Measurements from ENCODE around the gene LRP3.
"Not testable (repeated sequence)": the region's sequence is repeated elsewhere in the genome, so short reads cannot be mapped to it uniquely, and the experiment has no call there.

Gene LRP3

DNA sequence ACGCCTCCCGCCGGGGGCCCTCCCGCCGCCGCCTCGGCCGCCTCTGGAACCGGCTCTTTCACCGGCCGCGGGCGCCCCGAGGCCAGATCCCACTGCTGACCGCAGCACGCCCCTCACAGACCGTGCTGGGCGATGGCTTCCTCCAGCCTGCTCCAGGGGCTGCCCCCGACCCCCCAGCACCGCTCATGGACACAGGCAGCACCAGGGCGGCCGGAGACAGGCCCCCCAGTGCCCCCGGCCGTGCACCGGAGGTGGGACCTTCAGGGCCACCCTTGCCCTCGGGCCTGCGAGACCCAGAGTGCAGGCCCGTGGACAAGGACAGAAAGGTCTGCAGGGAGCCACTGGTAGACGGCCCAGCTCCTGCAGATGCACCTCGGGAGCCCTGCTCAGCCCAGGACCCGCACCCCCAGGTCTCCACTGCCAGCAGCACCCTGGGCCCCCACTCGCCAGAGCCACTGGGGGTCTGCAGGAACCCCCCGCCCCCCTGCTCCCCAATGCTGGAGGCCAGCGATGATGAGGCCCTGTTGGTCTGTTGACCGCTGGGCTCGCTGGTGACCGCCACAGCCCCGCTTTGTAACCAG, 13.0 kb downstream of the LRP3 start:
- H3K27me3 ChIP-seq (ENCODE audit: control insufficient read depth, insufficient read depth, low read length), result no peaks in the 10 kb centered on the region
- H3K4me3 ChIP-seq (ENCODE audit: low read length), result no peak overlapping the region
- no peaks in the 10 kb centered on the region for H3K4me1 ChIP-seq (ENCODE audit: control insufficient read depth, insufficient read depth, low read length)
- peaks cover 6% of the 10 kb centered on the region for H3K36me3 ChIP-seq (ENCODE audit: control insufficient read depth, insufficient read depth, low read length)
- H3K27ac ChIP-seq (ENCODE audit: low read depth, low read length), result no peak overlapping the region
- no peak overlapping the region for H3K9ac ChIP-seq (ENCODE audit: low read length)

DNA sequence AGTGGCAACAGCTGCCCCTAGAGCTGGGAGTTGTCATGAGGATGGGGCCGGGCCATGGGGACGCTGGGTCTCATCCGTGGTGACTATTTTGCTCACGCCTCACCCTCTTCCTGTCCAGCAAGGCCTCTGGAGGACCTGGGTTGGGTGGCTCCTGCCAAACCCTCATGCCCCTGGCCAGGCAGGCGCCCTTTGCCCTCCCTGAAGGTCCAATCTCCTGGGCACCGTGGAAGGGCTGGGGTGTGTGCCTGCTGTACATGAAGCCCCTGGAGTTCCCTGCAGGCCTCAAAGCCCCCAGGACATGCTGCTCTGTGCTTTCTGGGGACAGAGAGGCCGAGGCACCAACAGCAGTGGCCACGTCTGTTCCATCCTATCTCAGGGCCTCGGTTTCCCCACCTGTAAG, 13.8 kb downstream of the LRP3 start:
- no peak overlapping the region for H3K9ac ChIP-seq (ENCODE audit: low read length)

GRCh38 chr19:33208371-33208895, 14.3 kb downstream of the LRP3 start:
- H3K36me3 ChIP-seq (ENCODE audit: control insufficient read depth, insufficient read depth, low read length), result peaks cover 6% of the 10 kb centered on the region
- no peak overlapping the region for H3K4me3 ChIP-seq (ENCODE audit: low read length)
- H3K4me1 ChIP-seq (ENCODE audit: control insufficient read depth, insufficient read depth, low read length), result no peaks in the 10 kb centered on the region
- H3K27me3 ChIP-seq (ENCODE audit: control insufficient read depth, insufficient read depth, low read length), result no peaks in the 10 kb centered on the region
- H3K9ac ChIP-seq (ENCODE audit: low read length), result no peak overlapping the region
- no peak overlapping the region for H3K27ac ChIP-seq (ENCODE audit: low read depth, low read length)

More for the DNA sequence above, 13.8 kb downstream of the LRP3 start:
- no peak overlapping the region for H3K4me3 ChIP-seq (ENCODE audit: low read length)
- no peaks in the 10 kb centered on the region for H3K27me3 ChIP-seq (ENCODE audit: control insufficient read depth, insufficient read depth, low read length)
- peaks cover 6% of the 10 kb centered on the region for H3K36me3 ChIP-seq (ENCODE audit: control insufficient read depth, insufficient read depth, low read length)
- H3K27ac ChIP-seq (ENCODE audit: low read depth, low read length), result no peak overlapping the region
- H3K4me1 ChIP-seq (ENCODE audit: control insufficient read depth, insufficient read depth, low read length), result no peaks in the 10 kb centered on the region

GRCh38 chr19:33208904-33209849, 15.0 kb downstream of the LRP3 start:
- Histone ChIP-seq H3K9ac (ENCODE audit: low read length) (no peak overlapping the region), H3K4me1 (ENCODE audit: control insufficient read depth, insufficient read depth, low read length) (no peaks in the 10 kb centered on the region), H3K4me3 (ENCODE audit: low read length) (no peak overlapping the region)

DNA sequence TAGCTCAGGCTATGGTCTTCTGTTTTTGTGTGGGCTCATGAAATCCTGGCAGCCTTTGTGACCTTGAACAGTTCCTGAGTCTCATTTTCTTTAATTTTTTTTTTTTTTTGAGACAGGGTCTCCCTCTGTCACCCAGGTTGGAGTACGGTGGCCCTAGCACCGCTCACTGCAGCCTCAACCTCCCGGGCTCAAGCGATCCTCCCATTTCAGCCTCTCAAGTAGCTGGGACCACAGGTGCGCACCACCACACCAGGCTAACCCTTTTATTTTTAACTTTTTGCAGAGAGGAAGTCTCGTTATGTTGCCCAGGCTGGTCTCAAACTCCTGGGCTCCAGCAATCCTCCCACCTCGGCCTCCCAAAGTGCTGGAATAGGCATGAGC, 15.7 kb downstream of the LRP3 start:
- not testable (repeated sequence) for H3K4me1 ChIP-seq (ENCODE audit: control insufficient read depth, insufficient read depth, low read length); H3K27ac ChIP-seq (ENCODE audit: low read depth, low read length); H3K9ac ChIP-seq (ENCODE audit: low read length); H3K27me3 ChIP-seq (ENCODE audit: control insufficient read depth, insufficient read depth, low read length); H3K4me3 ChIP-seq (ENCODE audit: low read length); H3K36me3 ChIP-seq (ENCODE audit: control insufficient read depth, insufficient read depth, low read length)

More at GRCh38 chr19:33208904-33209849, 15.0 kb downstream of the LRP3 start:
- no peak overlapping the region for H3K27ac ChIP-seq (ENCODE audit: low read depth, low read length)
- no peaks in the 10 kb centered on the region for H3K36me3 ChIP-seq (ENCODE audit: control insufficient read depth, insufficient read depth, low read length)
- no peaks in the 10 kb centered on the region for H3K27me3 ChIP-seq (ENCODE audit: control insufficient read depth, insufficient read depth, low read length)

- no peak overlapping the region for H3K27ac ChIP-seq (ENCODE audit: low read depth, low read length)
Observed at GRCh38 chr19:33210266-33210940, 16.3 kb downstream of the LRP3 start.

DNA sequence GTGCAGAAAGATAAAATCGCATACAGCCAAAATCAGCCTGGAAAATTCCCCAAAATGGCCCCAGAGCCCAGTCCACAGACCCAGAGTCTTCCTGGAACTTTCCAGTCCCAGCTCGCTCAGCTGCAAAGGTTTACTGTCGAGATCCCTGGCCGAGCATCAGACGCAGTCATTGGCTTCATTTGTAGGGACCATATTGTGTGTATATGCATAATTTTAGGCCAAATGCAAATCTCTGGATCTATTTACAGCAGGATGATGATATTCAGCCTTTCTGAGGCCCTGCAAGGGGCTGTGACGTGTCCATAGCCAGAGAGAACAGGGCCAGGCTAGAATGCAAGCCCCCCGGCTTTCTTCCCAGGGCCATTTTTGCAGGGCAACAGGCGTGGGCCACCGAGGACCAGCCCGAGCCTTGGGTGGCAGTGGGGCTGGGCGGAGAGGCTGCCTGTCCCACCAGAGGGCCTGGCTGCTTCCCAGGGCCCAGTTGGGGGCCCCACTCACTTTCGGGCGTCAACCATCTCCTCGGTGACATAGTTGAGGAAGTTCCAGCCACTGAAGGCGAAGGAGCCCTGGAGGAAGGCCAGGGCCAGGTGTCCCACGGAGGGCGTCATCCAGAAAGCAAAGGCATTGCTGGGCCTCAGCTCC, 17.8 kb downstream of the LRP3 start:
- Histone ChIP-seq H3K4me1 (ENCODE audit: control insufficient read depth, insufficient read depth, low read length) (no peaks in the 10 kb centered on the region), H3K9ac (ENCODE audit: low read length) (no peak overlapping the region), H3K36me3 (ENCODE audit: control insufficient read depth, insufficient read depth, low read length) (no peaks in the 10 kb centered on the region), H3K27ac (ENCODE audit: low read depth, low read length) (no peak overlapping the region), H3K4me3 (ENCODE audit: low read length) (no peak overlapping the region), H3K27me3 (ENCODE audit: control insufficient read depth, insufficient read depth, low read length) (no peaks in the 10 kb centered on the region)

More at GRCh38 chr19:33210266-33210940, 16.3 kb downstream of the LRP3 start:
- Histone ChIP-seq H3K4me1 (ENCODE audit: control insufficient read depth, insufficient read depth, low read length) (no peaks in the 10 kb centered on the region), H3K27me3 (ENCODE audit: control insufficient read depth, insufficient read depth, low read length) (no peaks in the 10 kb centered on the region), H3K9ac (ENCODE audit: low read length) (no peak overlapping the region), H3K36me3 (ENCODE audit: control insufficient read depth, insufficient read depth, low read length) (no peaks in the 10 kb centered on the region), H3K4me3 (ENCODE audit: low read length) (no peak overlapping the region)

DNA sequence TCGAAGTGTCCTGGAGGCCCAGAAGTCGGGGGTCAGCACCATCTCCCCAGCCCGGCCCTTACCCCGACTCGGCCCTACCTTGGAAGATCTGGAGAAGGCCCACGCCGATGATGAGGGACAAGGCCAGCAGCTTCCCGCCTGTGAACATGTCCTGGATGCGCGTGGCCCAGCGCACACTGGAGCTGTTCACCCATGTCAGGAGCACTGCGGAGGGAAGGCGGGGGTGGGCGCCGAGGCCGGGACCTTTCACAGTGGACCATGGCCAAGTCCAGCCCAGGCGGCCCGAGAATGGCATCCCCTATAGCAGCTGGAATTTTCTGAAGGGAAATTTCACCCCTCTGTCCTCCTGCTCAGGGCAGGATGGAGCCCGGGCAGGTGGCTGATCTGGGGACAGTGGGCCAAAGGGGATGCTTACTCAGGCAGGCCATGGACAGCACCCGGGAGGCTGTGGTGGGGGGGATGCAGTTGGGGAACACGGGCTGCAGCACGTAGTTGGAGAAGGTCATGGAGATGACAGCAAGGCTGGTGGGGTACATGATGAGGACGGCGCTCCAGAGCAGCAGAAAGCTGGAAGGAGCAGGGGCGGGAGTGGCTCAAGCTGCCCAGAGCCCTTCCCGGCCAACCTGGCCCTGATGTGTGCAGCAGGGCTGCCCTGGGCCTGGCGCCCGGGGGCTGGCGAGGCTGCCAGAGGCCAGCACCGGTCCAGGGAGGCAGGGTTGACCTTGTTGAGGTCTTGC, 18.5 kb downstream of the LRP3 start:
- H3K36me3 ChIP-seq (ENCODE audit: control insufficient read depth, insufficient read depth, low read length), result no peaks in the 10 kb centered on the region
- H3K4me3 ChIP-seq (ENCODE audit: low read length), result no peak overlapping the region
- H3K27ac ChIP-seq (ENCODE audit: low read depth, low read length), result no peak overlapping the region
- H3K9ac ChIP-seq (ENCODE audit: low read length), result no peak overlapping the region
- H3K27me3 ChIP-seq (ENCODE audit: control insufficient read depth, insufficient read depth, low read length), result no peaks in the 10 kb centered on the region
- H3K4me1 ChIP-seq (ENCODE audit: control insufficient read depth, insufficient read depth, low read length), result no peaks in the 10 kb centered on the region

DNA sequence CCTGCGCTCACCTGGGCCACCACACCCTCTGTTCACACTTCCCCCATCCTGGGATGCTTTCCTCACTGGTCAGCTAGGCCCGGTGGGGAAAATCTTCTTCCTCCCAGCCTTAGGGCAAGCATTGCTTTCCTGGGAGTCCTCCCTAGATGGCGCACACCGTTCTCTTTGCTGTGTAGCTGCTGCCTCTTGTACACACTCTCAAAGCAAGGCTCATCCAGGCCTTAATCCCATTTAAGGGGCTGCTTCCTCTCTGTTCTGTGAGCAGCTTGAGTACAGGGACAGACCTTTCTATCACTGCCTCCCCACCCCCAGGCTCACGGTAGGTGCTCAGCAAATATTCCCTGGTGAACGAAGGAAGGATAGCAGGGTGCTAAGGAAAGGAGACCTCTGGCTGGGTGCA, 20.5 kb downstream of the LRP3 start:
- H3K36me3 ChIP-seq (ENCODE audit: control insufficient read depth, insufficient read depth, low read length), result no peaks in the 10 kb centered on the region
- H3K9ac ChIP-seq (ENCODE audit: low read length), result no peak overlapping the region
- H3K4me1 ChIP-seq (ENCODE audit: control insufficient read depth, insufficient read depth, low read length), result no peaks in the 10 kb centered on the region
- H3K4me3 ChIP-seq (ENCODE audit: low read length), result no peak overlapping the region
- peaks cover 2% of the 10 kb centered on the region for H3K27me3 ChIP-seq (ENCODE audit: control insufficient read depth, insufficient read depth, low read length)
- no peak overlapping the region for H3K27ac ChIP-seq (ENCODE audit: low read depth, low read length)

DNA sequence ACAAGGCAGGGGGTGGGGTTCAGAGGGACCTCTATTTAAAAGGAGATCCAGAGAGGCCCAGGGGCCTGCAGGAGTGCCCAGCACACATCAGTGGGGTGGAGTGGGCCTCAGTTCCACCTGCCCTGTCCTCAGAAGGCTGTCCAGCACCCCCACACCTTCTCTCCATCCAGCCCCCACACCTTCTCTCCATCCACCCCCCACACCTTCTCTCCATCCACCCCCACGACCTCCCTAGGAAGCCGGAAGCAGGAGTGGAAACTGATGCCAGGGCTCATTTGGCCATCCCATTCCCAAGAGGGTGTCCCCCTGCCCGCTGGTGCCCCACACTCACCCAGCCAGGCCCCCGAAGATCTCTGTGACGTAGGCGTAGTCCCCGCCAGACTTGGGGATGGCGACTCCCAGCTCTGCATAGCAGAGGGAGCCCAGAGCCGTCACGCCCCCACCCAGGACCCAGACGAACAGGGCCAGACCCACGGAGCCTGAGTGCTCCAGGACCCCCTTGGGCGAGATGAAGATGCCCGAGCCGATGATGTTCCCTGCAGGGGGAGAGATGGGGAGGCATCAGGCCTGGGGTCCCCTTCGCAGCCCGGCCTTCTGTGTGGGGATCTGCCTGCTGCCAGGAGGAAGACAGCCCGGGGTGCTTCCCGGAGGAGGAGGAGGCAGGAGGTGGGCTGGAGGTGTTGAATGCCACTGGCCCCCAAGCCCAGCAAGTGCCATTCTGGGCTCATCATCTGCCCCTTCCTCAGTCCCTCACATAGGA, 21.5 kb downstream of the LRP3 start:
- Histone ChIP-seq H3K27ac (ENCODE audit: low read depth, low read length) (no peak overlapping the region), H3K27me3 (ENCODE audit: control insufficient read depth, insufficient read depth, low read length) (peaks cover 8% of the 10 kb centered on the region), H3K4me3 (ENCODE audit: low read length) (no peak overlapping the region), H3K4me1 (ENCODE audit: control insufficient read depth, insufficient read depth, low read length) (no peaks in the 10 kb centered on the region), H3K36me3 (ENCODE audit: control insufficient read depth, insufficient read depth, low read length) (no peaks in the 10 kb centered on the region), H3K9ac (ENCODE audit: low read length) (no peak overlapping the region)

DNA sequence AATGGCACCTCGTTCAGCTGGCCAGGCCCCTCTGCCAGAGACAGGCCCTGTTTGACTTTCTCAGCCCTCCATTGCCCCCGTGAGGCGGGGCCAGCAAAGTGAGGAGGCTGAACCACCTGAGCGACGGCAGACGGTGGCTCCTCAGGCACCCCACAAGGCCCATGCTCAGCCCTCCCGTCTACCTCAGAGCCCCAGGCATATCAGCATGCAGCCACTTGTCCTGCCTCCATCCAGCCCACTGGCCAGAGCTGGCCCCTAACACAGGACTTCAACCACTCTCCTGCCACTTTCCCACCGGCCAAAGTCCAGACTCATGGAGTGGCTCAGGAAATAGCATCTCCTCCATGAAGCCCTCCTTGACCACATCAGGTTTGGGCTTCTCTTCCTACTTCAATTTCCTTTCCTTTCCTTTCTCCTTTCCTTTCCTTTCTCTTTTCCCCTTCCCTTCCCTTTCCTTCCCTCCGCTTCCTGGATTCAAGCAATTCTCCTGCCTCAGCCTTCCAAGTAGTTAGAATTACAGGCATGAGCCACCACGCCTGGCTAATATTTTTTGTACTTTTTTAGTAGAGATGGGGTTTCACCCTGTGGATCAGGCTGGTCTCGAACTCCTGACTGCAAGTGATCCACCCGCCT, 22.2 kb downstream of the LRP3 start:
- H3K4me1 ChIP-seq (ENCODE audit: control insufficient read depth, insufficient read depth, low read length), result no peaks in the 10 kb centered on the region

More for the DNA sequence above, 22.2 kb downstream of the LRP3 start:
- no peaks in the 10 kb centered on the region for H3K36me3 ChIP-seq (ENCODE audit: control insufficient read depth, insufficient read depth, low read length)
- no peak overlapping the region for H3K27ac ChIP-seq (ENCODE audit: low read depth, low read length)
- H3K4me3 ChIP-seq (ENCODE audit: low read length), result no peak overlapping the region
- peaks cover 8% of the 10 kb centered on the region for H3K27me3 ChIP-seq (ENCODE audit: control insufficient read depth, insufficient read depth, low read length)
- no peak overlapping the region for H3K9ac ChIP-seq (ENCODE audit: low read length)

All from rectal smooth muscle tissue (tissue), 1 donor.